Ishikawa (cell line): Measurements from ENCODE around the gene C2orf92.

Experiments
- EP300 ChIP-seq: IDR thresholded peaks from 2 replicates; pipeline ENCODE4 v1.6.1; 2012; ENCODE audit warnings: borderline replicate concordance
- RAD21 ChIP-seq: IDR thresholded peaks from 2 replicates; pipeline ENCODE4 v1.6.1; 2012; ENCODE audit warnings: low read depth
- TAF1 ChIP-seq: IDR thresholded peaks from 2 replicates; pipeline ENCODE4 v1.6.1; 2012; ENCODE audit warnings: low read depth, mild to moderate bottlenecking
- TCF12 ChIP-seq: IDR thresholded peaks from 2 replicates; pipeline ENCODE4 v1.6.1; 2012; ENCODE audit warnings: low read depth

GRCh38 chr2:97654309-97654708 lies 15.2 kb upstream of the C2orf92 start:
- TF ChIP-seq RAD21, result no peak
- no peak for TF ChIP-seq TCF12
- TF ChIP-seq EP300, result no peak
- no peak for TF ChIP-seq TAF1
